Measurements from ENCODE around the gene TUBB3.
"Not testable (repeated sequence)": the region's sequence is repeated elsewhere in the genome, so short reads cannot be mapped to it uniquely, and the experiment has no call there.

Gene TUBB3

DNA sequence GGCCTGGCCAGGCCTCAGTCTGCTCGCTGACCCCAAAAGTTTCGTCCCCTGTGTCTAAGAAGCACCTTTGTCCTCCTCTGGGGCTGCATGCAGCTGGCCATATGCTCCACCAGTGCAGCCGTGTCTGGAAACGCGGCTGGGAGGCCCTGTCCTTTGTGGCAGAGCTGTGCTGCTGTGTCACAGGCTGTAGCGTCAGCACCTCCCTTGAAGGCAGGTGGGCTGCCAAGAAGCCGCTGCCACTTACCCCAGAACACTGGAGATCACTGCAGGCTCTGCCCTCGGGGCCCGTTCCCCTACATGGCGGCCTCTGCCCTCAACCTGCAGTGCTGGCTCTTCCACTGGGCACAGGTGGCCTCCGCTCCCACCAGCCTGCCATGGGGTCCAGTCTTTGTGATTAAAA is 20.2 kb upstream of the TUBB3 start:
- ATAC-seq (no peak), DNase-seq (no peak)

DNA sequence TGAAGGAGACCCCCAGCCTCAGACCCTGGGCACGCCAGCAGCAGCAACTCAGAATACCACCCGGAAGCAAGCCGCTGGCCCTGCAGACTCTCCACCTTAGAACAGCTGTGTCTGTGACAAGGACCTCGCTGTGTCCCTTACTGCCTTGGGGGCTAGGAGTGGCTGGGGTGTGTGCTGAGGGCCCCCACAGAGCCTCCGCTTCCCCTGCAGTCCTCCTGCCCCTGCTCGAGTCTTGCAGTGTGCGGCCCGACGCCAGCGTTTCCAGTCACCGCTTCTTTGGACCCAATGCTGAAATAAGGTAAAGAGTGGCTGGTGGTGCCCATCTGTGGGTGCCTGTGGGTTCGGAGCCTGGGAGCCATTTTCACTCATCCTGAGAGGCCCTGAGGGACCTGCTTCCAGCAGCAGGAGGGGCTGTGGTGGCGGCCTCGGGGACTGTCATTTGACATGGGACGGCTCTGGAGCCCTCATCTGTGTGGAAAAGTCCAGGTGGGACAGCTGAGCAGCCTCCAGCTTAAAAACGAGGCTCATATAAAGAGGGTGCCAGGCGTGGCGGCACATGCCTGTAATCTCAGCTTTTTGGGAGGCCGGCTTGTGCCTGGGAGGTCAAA is 19.1 kb upstream of the TUBB3 start:
- ATAC-seq (no peak), DNase-seq (no peak)

DNA sequence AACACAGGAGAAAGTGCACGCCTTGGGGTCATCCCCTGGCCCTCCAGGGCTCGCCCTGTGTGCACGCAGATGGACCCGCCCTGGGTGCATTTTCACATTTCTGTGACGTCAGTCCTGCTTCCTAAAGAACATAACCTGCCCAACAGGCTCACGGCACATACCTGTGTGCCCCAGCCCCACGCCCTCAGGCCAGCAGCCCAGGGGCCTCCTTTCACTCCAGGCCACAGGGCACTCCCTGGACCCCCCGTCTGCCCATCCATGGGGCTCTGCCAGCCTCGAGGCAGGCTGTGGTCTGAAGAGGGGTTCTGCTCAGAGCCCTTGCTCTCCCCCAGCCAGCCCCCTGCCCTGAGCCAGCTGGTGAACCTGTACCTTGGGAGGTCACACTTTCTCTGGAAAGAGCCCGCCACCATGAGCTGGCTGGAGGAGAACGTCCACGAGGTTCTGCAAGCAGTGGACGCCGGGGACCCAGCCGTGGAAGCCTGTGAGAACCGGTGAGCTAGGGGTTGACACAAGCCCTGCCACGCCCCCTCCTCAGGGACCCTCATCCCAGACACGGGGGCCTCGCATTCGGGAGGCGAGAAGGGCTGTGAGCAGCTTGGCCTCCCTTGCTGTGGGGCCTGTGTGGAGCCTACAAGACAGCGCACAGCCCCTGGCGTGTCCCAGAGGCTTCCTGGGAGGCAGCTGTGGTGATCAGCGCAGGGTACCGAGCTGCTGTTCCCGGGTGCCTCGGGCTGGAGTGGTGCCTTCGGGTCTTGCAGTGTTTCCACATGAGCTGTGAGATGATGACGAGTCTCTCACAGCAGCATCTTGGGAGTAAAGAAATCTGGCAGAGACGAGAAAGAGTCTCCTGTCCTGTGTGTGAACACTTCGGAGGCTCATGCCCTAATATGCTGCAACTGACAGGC is 18.3 kb upstream of the TUBB3 start:
- no peak for ATAC-seq
- DNase-seq, result no peak

DNA sequence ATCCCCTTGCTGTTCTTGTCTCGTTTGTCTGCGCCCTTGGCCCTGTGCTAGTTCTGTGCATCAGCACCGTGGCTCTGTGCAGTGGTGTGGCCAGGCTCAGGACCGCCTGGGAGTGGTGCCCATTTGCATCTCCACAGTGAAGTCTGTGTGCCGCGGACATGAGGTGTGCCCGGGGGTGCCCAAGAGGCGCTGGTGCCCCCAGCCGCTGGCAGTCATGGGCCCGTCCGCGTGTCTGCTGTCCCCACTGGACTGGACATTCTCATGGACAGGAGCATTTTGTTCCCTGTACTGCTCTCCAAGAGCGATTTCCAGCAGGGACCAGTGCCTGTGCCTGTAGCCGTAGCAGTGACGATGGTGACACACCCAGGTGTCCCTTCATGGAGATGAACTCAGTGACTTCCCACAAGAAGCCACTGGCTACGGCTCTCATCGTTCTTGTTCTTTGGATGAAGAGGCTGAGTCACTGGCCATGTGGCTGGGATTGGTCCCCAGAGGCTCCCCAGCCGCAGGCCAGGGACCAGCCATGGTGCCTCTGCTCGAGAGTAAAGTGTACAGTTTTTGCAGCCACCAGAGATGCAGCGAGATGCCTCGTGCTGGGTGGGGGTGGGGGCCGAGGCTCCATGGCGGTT is 17.5 kb upstream of the TUBB3 start:
- ATAC-seq (no peak), DNase-seq (no peak)

DNA sequence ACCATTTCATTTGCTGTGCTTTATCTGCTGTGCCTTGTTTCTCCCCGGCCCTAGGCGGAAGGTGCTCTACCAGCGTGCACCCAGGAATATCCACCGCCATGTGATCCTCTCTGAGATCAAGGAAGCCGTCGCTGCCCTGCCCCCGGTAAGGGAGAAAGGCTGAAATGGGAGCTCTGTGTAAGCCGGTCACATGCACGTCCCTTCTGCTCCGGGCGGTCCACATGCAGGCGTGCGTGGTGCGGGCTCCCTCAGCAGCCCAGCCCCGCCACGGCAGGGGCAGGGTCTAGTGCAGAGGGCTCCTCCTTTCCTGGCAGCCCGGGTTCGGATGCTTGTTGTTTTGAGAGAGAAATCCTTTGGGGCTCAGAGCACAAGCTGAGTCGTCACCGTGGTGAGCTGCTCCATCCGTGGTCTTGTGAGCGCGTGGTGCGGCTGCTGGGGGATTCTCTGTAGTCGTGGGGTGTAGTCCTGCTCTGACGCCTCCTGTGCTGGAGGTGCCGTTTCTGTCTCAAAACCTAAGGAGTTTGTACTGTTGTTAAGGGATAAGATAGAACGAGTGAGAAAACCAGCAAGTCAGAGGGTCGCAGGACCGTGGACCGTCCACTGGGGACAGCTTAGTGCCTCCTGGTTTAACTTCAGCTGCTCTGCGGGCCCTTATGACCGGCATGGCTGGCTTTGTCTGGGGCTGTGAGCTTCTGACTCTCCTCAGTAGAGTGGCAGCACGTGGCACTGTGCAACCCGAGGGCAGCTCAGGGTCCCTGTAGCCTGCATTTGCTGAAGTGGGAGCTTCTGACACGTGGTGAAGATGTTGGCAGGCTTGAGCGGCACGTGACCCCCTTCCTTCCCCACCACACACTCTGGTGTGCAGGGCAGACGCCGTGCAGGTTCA is 16.8 kb upstream of the TUBB3 start:
- no peak for ATAC-seq
- DNase-seq, result no peak

DNA sequence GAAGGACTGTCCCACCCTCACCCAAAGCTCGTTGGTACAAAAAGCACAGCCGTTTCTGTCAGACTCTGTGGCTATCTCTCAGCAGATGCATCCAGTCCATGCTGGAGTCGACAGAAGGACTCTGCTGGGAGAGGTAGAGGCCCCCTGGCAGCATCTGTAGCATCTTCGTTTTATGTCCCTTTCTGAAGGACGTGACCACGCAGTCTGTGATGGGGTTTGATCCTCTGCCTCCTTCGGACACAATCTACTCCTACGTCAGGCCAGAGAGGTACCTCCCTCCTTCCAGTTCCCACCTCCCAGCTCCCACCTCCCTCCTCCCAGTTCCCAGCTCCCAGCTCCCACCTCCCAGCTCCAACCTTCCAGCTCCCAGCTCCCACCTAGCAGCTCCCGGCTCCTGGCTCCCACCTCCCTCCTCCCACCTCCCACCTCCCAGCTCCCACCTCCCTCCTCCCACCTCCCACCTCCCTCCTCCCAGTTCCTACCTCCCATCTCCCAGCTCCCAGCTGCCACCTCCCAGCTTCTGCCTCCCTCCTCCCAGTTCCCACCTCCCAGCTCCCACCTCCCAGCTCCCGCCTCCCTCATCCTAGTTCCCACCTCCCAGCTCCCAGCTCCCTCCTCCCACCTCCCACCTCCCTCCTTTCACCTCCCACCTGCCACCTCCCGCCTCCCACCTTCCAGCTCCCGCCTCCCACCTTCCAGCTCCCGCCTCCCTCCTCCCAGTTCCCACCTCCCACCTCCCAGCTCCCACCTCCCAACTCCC is 15.9 kb upstream of the TUBB3 start:
- ATAC-seq, result no peak
- no peak for DNase-seq

DNA sequence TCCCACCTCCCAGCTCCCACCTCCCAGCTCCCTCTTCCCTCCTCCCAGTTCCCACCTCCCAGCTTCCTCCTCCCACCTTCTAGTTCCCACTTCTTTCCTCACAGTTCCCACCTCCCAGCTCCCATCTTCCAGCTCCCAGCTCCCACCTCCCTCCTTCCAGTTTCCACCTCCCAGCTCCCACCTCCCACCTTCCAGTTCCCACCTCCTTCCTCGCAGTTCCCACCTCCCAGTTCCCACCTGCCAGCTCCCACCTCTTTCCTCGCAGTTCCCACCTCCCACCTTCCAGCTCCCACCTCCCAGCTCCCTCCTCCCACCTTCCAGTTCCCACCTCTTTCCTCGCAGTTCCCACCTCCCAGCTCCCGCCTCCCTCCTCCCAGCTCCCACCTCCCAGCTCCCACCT is 14.9 kb upstream of the TUBB3 start:
- DNase-seq, result no peak
- ATAC-seq, result no peak

DNA sequence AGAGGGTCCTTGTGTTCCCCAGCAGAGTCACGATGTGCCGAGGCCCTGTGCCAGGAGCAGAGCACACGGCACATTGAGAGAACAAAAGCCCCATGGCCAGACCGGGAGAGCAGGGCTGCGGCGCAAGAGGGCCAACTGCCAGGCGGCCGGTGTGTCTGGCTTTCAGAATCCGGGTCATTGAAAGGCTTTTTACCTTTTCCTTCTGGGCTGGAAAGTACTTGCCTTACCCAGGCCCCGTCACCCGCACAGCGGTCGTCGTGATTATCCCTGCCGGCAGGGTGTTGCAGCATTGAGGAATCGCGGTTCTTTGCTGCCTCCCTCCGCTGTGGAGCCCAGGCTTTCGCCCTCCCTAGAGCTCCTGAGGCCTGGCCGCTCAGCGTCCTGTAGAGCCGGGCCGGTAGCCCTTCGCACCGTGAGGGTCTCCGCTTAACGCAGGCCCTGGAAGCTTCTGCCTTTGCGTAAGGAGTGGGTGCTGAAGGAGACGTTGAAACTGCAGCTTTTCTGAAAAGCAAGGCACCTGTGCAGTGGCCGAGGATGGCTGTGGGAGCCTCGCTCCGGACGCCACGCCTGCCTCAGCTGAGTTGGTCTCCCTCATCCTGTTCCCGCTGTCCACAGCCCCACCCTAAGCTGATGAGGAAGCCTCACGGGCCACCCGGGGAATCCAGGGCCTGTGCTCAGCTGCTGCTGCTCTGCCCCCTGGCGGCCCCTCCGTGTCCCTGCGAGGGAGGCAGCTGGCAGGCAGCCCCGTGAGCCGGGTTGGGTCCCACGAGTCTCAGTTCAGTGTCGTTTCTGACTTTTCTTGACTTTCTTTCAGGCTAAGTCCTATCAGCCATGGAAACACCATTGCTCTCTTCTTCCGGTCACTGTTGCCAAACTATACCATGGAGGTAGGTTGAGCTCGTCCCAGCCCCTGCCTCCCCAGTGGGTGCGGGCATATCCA is 13.1 kb upstream of the TUBB3 start:
- peak; percentile 66 for ATAC-seq
- DNase-seq, result peak; percentile 80

DNA sequence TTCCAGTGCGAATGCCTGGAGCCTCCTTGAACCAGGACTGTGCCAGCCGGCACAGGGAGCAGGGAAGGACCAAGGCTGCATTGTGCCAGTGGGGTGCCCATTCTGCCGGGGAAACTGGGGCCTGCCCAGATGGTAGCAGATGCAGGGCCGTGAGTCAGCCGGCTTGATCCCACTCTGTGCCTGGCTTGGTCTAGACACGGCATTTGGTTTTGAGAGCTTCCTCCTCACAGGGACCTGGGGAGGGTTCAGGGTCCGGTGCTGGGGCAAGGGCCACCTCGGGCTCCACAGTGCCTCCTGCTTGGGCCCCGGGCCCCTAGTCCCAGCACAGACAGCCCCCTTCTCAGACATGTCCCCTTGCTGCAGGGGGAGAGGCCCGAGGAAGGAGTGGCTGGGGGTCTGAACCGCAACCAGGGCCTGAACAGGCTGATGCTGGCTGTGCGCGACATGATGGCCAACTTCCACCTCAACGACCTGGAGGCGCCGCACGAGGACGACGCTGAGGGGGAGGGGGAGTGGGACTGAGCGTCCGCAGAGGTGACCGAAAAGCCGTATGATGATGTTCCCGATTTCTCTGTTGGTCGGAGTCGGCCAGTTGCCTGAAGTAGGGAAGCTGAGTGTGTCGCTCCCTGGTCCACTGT is 12.3 kb upstream of the TUBB3 start:
- ATAC-seq (no peak), DNase-seq (no peak)

DNA sequence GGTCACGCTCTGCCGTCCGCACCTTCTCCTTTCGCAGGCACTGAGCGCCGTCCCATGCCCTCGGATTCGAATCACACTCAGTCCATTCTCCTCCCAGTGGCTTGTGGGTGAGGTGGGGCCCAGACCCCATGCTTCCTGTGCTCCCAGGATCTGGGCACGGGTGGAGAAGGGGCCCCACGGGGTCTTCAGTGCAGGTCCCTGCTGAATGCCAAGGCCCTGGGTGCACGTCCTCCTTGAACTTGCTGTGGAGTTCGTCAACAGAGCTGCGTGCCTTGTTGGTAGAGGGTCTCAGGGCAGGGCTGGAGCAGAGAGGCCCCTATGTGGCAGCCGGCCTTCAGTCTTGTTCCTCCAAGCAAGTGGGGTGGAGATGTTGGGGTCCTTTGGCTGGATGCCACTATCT is 11.8 kb upstream of the TUBB3 start:
- DNase-seq (no peak), ATAC-seq (no peak)

DNA sequence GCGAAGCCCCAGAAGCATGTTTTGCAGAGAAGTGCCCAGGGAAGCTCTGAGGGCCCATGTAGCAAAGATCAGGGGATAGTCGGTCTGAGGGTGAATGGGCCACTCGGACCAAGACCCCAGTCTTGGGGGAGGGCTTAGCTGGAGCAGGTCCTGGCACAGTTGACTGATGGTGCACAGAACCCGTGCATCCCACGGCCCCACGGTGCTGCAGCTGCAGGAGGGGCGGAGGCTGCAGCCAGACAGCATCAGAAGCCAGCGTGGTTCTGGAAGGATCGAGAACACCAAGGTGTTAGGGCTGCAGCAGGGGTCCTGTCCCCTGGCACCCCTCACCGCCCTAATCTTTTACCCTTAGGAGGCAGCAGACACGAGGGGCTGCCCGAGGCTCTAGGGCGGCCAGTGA is 11.0 kb upstream of the TUBB3 start:
- ATAC-seq (no peak), DNase-seq (no peak)

DNA sequence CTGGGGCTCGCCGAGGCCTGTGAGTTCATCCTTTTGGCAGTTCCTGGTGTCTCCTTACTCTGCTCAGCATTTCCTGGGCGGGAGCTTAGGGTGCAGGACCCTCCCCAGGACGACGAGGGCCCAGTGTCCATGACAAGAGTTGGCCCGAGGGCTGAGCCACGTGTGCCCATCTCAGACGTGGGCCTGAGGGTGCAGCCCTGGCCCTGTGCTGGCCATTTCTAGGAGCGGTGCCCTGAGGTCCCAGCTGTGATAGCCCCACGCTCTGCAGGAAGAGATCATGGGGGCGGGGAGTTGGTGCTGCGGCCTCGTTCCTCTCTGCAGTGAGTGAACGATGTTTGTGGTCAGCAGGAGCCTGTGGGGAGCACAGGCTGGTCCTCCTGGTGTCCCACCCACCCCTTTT is 10.5 kb upstream of the TUBB3 start:
- no peak for DNase-seq
- no peak for ATAC-seq

DNA sequence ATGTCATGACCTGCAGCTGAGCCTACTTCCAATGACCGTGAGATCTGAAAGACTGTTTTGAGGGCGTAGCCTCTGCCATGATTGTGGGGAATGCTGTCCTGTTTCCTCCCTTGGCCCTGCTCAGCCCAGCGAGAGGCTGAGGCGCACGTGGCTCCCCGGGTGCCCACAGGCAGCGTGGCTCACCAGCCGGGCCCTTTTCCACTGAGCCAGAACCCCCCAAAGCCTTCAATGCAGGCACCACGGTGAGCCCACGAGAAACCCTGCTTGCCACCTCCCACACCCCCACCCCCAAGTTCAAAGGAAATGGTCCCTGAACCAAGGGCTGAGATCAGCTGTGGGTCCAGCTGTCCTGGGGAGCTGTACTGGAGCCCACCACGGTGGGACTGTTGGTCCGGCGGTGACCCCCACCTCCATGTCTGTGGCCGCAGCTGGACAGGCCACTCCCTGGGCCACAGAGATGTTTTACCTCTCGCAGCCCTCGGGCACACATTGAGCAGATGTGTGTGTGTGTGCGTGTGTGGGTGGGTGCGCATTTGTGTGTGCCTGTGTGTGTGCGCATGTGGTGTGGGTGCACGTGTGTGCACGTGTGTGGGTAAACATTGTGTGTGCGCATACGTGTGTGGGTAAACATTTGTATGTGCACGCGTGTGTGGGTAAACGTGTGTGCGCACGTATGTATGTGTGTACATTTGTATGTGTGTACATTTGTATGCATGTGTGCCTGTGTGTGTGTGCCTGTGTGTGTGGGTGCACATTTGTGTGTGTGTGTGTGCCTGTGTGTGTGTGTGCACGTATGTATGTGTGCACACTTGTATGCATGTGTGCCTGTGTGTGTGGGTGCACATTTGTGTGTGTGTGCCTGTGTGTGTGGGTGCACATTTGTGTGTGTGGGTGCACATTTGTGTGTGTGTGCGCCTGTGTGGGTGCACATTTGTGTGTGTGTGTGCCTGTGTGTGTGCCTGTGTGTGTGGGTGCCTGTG is 9.4 kb upstream of the TUBB3 start:
- DNase-seq (no peak), ATAC-seq (no peak)

DNA sequence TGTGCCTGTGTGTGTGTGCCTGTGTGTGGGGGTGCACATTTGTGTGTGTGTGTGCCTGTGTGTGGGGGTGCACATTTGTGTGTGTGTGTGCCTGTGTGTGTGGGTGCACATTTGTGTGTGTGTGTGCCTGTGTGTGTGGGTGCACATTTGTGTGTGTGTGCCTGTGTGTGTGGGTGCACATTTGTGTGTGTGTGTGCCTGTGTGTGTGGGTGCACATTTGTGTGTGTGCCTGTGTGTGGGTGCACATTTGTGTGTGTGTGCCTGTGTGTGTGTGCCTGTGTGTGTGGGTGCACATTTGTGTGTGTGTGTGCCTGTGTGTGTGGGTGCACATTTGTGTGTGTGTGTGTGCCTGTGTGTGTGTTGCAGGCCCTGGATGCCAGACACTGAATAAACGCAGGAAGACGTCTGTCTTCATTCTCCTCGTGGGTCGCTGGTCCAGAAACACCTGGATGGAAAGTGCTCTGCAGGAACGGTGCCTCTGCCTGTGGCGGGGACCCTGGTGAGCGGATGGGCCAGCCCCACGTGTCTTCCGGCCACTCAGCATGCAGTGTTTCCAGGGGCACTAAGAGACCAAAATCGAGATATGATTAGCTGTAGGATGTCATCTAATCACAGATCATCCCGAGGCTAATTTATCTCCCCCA is 8.4 kb upstream of the TUBB3 start:
- ATAC-seq, DNase-seq: not testable (repeated sequence)

DNA sequence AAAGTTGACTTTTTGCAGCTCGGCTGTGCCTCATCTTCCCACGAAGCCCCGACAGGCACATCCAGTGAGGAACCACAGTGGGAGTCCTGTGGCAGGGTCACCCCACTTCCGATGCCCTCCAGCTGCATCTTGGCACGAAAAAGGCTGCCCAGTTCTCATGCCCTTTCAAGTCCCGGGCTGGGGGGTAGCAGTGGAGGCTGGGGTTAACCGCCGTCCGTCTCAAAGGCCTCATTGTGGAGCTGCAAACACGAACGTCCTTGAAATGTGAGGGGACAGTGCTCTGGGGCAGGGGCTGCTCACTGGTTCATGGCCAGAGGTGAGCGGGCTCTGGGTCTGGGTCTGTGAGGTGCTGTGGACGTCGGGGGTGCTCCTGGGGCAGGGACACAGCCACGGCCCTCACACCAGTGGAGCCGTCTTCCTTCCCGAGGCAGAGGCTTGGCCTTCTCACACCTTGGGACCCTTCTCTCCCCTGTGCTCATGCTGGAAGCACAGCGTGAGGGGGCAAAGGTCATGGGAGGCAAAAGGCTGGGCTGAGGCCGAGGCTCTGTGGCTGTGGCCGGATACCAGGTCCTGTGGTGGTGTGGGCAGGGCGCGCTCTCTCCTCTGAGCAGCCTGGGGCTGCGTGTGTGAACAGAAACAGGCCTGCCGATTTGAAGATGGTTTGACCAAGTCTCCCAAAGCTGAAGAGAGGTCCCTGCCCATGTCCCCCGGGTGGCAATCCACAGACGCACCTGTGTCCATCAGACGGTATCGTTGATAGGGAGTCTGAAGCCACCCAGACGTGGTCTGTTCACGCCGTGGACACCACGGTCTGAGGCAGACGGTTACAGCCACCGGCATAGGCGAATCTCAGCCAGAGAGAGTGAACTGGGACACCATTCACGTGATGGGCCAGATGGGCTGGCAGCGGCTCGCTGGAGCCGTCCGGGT is 7.6 kb upstream of the TUBB3 start:
- no peak for ATAC-seq

DNA sequence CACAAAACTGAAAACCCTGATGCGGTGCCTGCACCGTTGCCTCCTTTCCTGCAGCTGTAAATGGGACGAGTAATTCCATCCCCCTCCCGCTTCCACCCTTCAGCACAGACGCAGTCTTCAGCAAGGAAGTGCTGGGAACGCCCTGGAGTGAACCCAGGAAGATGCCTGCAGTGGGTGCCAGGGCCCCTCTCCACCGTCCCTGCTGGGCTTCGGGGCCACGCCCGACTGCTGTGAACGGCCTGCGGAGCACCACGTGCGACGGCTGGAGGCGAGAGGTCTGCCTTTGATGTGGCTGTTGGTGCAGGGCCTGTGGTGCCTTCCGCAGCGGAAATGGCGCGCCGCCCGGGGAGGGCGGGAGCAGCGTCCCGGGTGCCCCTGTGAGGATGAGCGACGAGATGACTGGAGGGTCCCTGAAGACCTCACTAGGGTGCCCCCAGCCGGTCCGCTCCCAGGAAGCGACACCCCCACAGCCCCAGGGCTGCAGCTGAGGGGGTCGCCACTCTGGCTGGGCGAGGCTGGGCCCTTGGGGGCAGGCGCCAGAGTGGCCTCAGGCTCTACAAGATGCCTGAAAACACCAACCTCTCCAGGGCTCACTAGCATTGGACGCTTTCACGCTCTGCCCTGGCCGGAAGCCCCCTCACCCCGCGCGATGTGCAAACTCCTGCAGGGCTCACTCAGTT is 5.2 kb upstream of the TUBB3 start:
- peak; percentile 82 for ATAC-seq

More for the DNA sequence above, 7.6 kb upstream of the TUBB3 start:
- DNase-seq, result no peak

More for the DNA sequence above, 5.2 kb upstream of the TUBB3 start:
- peak; percentile 87 for DNase-seq

Data from stimulated activated naive CD8-positive, alpha-beta T cell treated with anti-CD3 and anti-CD28 coated beads, Interleukin-15, Interleukin-2, amounts not matched to agents 100 U/mL and 50 U/mL, for 24 hours (primary cell).